NB4 (cell line): ENCODE results near the gene PLAAT2.

Experiments used
- DNase-seq: peaks from one replicate; pipeline ENCODE4 v3.0.0; 2010; ENCODE audit warnings: low read depth
- H3K4me3 ChIP-seq: one replicate; pipeline ENCODE4 v1.5.1; 2011; ENCODE audit warnings: mild to moderate bottlenecking, low read depth, low read length, moderate library complexity
- CTCF ChIP-seq: IDR thresholded peaks from one replicate; pipeline ENCODE4 v1.5.1; 2012; ENCODE audit warnings: low read depth, low read length
- MAX ChIP-seq: IDR thresholded peaks from 2 replicates; pipeline ENCODE4 v1.6.1; 2011; ENCODE audit warnings: low read depth, low read length
- MYC ChIP-seq: IDR thresholded peaks from 2 replicates; pipeline ENCODE4 v1.6.1; 2011; ENCODE audit warnings: low read depth, low read length
- POLR2A ChIP-seq: IDR thresholded peaks from 2 replicates; pipeline ENCODE4 v1.6.1; 2011; ENCODE audit warnings: mild to moderate bottlenecking; ENCODE audit not compliant: insufficient read length; ENCODE audit errors: extremely low read depth

Gene PLAAT2

GRCh38 chr11:63510360-63511047 lies 52.7 kb downstream of the PLAAT2 start:
- no peak for TF ChIP-seq MYC
- TF ChIP-seq MAX = no peak
- TF ChIP-seq POLR2A = no peak
- TF ChIP-seq CTCF = no peak
- no peak overlapping the region for H3K4me3 ChIP-seq
- DNase-seq = no peak

GRCh38 chr11:63508745-63509144 lies 54.4 kb downstream of the PLAAT2 start:
- TF ChIP-seq CTCF (no peak), MYC (no peak), POLR2A (no peak), MAX (no peak)
- H3K4me3 ChIP-seq = peak overlapping the region; percentile 92
- no peak for DNase-seq

GRCh38 chr11:63508009-63508408 lies 55.2 kb downstream of the PLAAT2 start:
- peak overlapping the region; percentile 92 for H3K4me3 ChIP-seq
- DNase-seq = peak; percentile 89
- TF ChIP-seq POLR2A (no peak), CTCF (peak; percentile 95), MAX (0 out of 2 replicates have a peak, but pooled peaks have one; percentile 37), MYC (peak; percentile 12; the same call in 1 of the 2 replicates)

GRCh38 chr11:63507511-63507910 lies 55.7 kb downstream of the PLAAT2 start:
- no peak for TF ChIP-seq CTCF
- DNase-seq = peak; percentile 25
- H3K4me3 ChIP-seq = peak overlapping the region; percentile 92

- no peak for TF ChIP-seq POLR2A
- TF ChIP-seq MYC = no peak
- TF ChIP-seq MAX = 0 out of 2 replicates have a peak, but pooled peaks have one; percentile 12
- H3K4me3 ChIP-seq = peak overlapping the region; percentile 92
- DNase-seq = peak; percentile 25
Observed at GRCh38 chr11:63506876-63507275, 56.3 kb downstream of the PLAAT2 start.

- peak; percentile 100 for DNase-seq
- TF ChIP-seq MAX (peak; percentile 98), POLR2A (peak; percentile 68), MYC (peak; percentile 99), CTCF (no peak)
- peak within 1 kb of the TSS; percentile 92 for H3K4me3 ChIP-seq
Observed at GRCh38 chr11:63505857-63506528, 57.2 kb downstream of the PLAAT2 start, which contains the start of gene LGALS12. LGALS12 (plus strand) TSS chr11:63506084; CDS start chr11:63506459, 375 bp downstream.
